ENCODE measurements around the gene GABPB2. TPM values are rescaled to one million over a fixed set of nuclear protein-coding genes. Genes with fewer than 3 reads are reported as not detected.

Gene GABPB2
- polyA plus RNA-seq, 3 donors = 2.2 to 14.0 (median 2.2) TPM

DNA sequence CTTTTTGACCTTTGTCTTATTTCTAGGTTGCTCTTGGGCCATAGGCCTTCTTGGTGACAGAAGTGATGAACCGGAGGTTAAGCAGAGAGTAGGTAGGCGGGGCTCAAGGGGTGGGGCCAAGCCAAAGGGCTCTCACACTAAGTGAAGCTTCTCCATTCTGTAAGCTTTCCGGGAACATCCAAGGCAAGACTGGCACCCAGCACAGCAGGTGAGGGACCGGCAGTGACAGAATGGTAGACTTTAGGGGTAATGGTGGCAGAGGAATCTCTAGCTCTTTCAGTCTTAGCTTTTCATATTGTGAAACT lies 85.9 kb downstream of the GABPB2 start, which contains the start of gene TNFAIP8L2:
TNFAIP8L2 (plus strand) TSS at position 135 of the 305 bp plus-strand sequence. CDS start 2,049 bp downstream, outside the sequence.
- no peaks in the 10 kb centered on the region for H3K27me3 ChIP-seq (ENCODE audit: control insufficient read depth in 2 of 2, insufficient read depth in 2 of 2, low read length in 2 of 2)
- H3K4me3 ChIP-seq (replicated peaks in 1 of 3; ENCODE audit: low read depth in 2 of 3, low read length in 3 of 3) = peak within 1 kb of the TSS; percentile 74 to 91 (median 91)
- Mint-ChIP-seq H3K27me3 (ENCODE audit: low read depth in 3 of 3) (peaks cover 0 to 7% (median 0%) of the 10 kb centered on the region in 3 donors), H3K9me3 (no peaks in the 10 kb centered on the region), H3K36me3 (peaks cover 22 to 30% of the 10 kb centered on the region in 2 donors), H3K4me1 (peaks cover 49% of the 10 kb centered on the region), H3K27ac (peak within 1 kb of the TSS; percentile 90 to 96 (median 95)), H3K4me3 (peak within 1 kb of the TSS; percentile 98)
- H3K79me2 ChIP-seq (ENCODE audit: insufficient read depth, low read length) = peaks cover 49% of the 10 kb centered on the region
- peak within 1 kb of the TSS; percentile 60 to 79 for H3K27ac ChIP-seq (ENCODE audit: low read depth in 1 of 2, low read length in 2 of 2)
- WGBS (ENCODE audit: insufficient coverage) = 0% methylated on average over 3 of the region's 4 CpGs
- peaks cover 10 to 28% of the 10 kb centered on the region in 2 donors for H3K36me3 ChIP-seq (replicated peaks in 1 of 2; ENCODE audit: control insufficient read depth in 1 of 2, insufficient read depth in 2 of 2, low read length in 2 of 2)
- peak within 1 kb of the TSS; percentile 62 for H2AFZ ChIP-seq (ENCODE audit: insufficient read depth, low read depth, low read length, poor library complexity, severe bottlenecking)
- peaks cover 49% of the 10 kb centered on the region for H4K20me1 ChIP-seq (ENCODE audit: insufficient read depth, low read length)
- intact Hi-C loops (cut with micrococcal nuclease) = loop anchor here in 1 of 2 donors (2.0 to 5.0 kb wide), 3 partner anchors 58 to 394 kb away; no protein-coding TSS in a partner anchor
- DNase-seq = peak; percentile 64 to 72 (median 64)
- TF ChIP-seq, protein P1, sequence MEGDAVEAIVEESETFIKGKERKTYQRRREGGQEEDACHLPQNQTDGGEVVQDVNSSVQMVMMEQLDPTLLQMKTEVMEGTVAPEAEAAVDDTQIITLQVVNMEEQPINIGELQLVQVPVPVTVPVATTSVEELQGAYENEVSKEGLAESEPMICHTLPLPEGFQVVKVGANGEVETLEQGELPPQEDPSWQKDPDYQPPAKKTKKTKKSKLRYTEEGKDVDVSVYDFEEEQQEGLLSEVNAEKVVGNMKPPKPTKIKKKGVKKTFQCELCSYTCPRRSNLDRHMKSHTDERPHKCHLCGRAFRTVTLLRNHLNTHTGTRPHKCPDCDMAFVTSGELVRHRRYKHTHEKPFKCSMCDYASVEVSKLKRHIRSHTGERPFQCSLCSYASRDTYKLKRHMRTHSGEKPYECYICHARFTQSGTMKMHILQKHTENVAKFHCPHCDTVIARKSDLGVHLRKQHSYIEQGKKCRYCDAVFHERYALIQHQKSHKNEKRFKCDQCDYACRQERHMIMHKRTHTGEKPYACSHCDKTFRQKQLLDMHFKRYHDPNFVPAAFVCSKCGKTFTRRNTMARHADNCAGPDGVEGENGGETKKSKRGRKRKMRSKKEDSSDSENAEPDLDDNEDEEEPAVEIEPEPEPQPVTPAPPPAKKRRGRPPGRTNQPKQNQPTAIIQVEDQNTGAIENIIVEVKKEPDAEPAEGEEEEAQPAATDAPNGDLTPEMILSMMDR (IDR thresholded peaks at IDR 0.05) = no peak
- no peaks in the 10 kb centered on the region for H3K9me3 ChIP-seq (replicated peaks in 1 of 2; ENCODE audit: control insufficient read depth in 1 of 2, insufficient read depth in 1 of 2, low read length in 2 of 2)
- peak within 1 kb of the TSS; percentile 88 for H3K4me2 ChIP-seq (replicated peaks; ENCODE audit: extremely low read depth, low read length, poor library complexity, severe bottlenecking)
- peak within 1 kb of the TSS; percentile 52 for H3K9ac ChIP-seq (ENCODE audit: insufficient read depth, low read length, poor library complexity, severe bottlenecking)
- H3K4me1 ChIP-seq (ENCODE audit: control insufficient read depth in 1 of 2, insufficient read depth in 2 of 2, low read length in 2 of 2) = peaks cover 51 to 60% of the 10 kb centered on the region in 2 donors

DNA sequence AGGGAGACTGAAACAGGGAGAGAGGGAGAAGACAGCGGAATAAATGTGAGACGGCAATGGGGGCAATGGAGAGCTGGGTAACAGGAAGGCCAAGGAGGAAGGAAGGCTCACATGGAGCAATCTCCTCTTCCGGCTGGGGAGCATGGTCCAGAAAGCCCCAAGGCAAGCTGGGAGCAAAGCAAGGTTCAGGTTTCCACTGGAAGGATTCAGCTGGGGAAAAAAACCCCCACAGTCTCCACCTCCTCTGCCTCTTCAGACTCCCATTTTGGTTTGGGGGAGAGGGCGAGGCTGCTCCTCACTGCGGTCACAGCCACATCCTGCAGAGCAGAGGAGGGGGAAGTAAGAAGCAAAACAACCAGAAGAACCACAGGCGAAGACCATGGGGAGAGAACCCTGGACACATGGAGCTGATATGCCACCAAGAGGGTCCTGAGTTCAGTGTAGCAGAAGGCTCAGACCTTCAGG lies 86.5 kb downstream of the GABPB2 start:
- intact Hi-C loops (cut with micrococcal nuclease) = loop anchor here (1.0 to 5.0 kb wide), 4 partner anchors 8 to 395 kb away; partner anchors contain the start of gene LYSMD1 (in 1 of the 2)
- 3% methylated on average over 3 of the region's 6 CpGs for WGBS (ENCODE audit: insufficient coverage)
- H4K20me1 ChIP-seq (ENCODE audit: insufficient read depth, low read length) = peaks cover 55% of the 10 kb centered on the region
- Mint-ChIP-seq H3K4me3 (peak overlapping the region; percentile 98), H3K27ac (peak overlapping the region; percentile 90 to 96 (median 95)), H3K36me3 (peaks cover 28 to 36% of the 10 kb centered on the region in 2 donors), H3K9me3 (no peaks in the 10 kb centered on the region), H3K27me3 (ENCODE audit: low read depth in 3 of 3) (peaks cover 0 to 7% (median 0%) of the 10 kb centered on the region in 3 donors), H3K4me1 (peaks cover 56% of the 10 kb centered on the region)
- H3K4me1 ChIP-seq (ENCODE audit: control insufficient read depth in 1 of 2, insufficient read depth in 2 of 2, low read length in 2 of 2) = peaks cover 54 to 65% of the 10 kb centered on the region in 2 donors
- H3K9ac ChIP-seq (ENCODE audit: insufficient read depth, low read length, poor library complexity, severe bottlenecking) = peak overlapping the region; percentile 52
- H2AFZ ChIP-seq (ENCODE audit: insufficient read depth, low read depth, low read length, poor library complexity, severe bottlenecking) = peak overlapping the region; percentile 62
- peaks cover 55% of the 10 kb centered on the region for H3K79me2 ChIP-seq (ENCODE audit: insufficient read depth, low read length)
- H3K4me2 ChIP-seq (replicated peaks; ENCODE audit: extremely low read depth, low read length, poor library complexity, severe bottlenecking) = peak overlapping the region; percentile 88
- H3K27ac ChIP-seq (ENCODE audit: low read depth in 1 of 2, low read length in 2 of 2) = peak overlapping the region; percentile 60 to 79
- TF ChIP-seq, protein P1 (IDR thresholded peaks at IDR 0.05) = no peak
- H3K27me3 ChIP-seq (ENCODE audit: control insufficient read depth in 2 of 2, insufficient read depth in 2 of 2, low read length in 2 of 2) = no peaks in the 10 kb centered on the region
- peaks cover 10 to 34% of the 10 kb centered on the region in 2 donors for H3K36me3 ChIP-seq (replicated peaks in 1 of 2; ENCODE audit: control insufficient read depth in 1 of 2, insufficient read depth in 2 of 2, low read length in 2 of 2)
- H3K4me3 ChIP-seq (replicated peaks in 1 of 3; ENCODE audit: low read depth in 2 of 3, low read length in 3 of 3) = peak overlapping the region; percentile 74 to 91 (median 91)
- peak; percentile 34 to 72 (median 66) for DNase-seq
- no peaks in the 10 kb centered on the region for H3K9me3 ChIP-seq (replicated peaks in 1 of 2; ENCODE audit: control insufficient read depth in 1 of 2, insufficient read depth in 1 of 2, low read length in 2 of 2)

Measured in CD14-positive monocyte (primary cell).